GM21528 (cell line): ENCODE results near the gene MAPK4.
"Not testable (repeated sequence)": the region's sequence is repeated elsewhere in the genome, so short reads cannot be mapped to it uniquely, and the experiment has no call there.

Experiments used
- ATAC-seq: cut with Tn5 transposase; IDR thresholded peaks from one replicate; pipeline ENCODE4 v1.9.1; 2021; ENCODE audit warnings: mild to moderate bottlenecking, moderate library complexity; ENCODE audit not compliant: unreplicated experiment, low FRiP score

Gene MAPK4

GRCh38 chr18:50745945-50746344 lies 186.1 kb downstream of the MAPK4 start:
- ATAC-seq: no peak

- ATAC-seq: no peak
Observed at GRCh38 chr18:50747849-50748242, 188.0 kb downstream of the MAPK4 start.

- ATAC-seq: no peak
Observed at GRCh38 chr18:50748243-50749229, 188.6 kb downstream of the MAPK4 start.

- no peak for ATAC-seq
Observed at GRCh38 chr18:50749421-50749820, 189.5 kb downstream of the MAPK4 start.

- no peak for ATAC-seq
Observed at GRCh38 chr18:50749945-50750344, 190.1 kb downstream of the MAPK4 start.

- no peak for ATAC-seq
Observed at GRCh38 chr18:50750546-50750945, 190.7 kb downstream of the MAPK4 start.

GRCh38 chr18:50751490-50751889 lies 191.6 kb downstream of the MAPK4 start:
- ATAC-seq: no peak

- ATAC-seq: no peak
Observed at GRCh38 chr18:50751947-50752346, 192.1 kb downstream of the MAPK4 start.

GRCh38 chr18:50753311-50753710 lies 193.4 kb downstream of the MAPK4 start:
- ATAC-seq: no peak

- no peak for ATAC-seq
Observed at GRCh38 chr18:50754297-50754696, 194.4 kb downstream of the MAPK4 start.

GRCh38 chr18:50757358-50757757 lies 197.5 kb downstream of the MAPK4 start:
- ATAC-seq: no peak

- no peak for ATAC-seq
Observed at GRCh38 chr18:50769463-50769862, 209.6 kb downstream of the MAPK4 start.

GRCh38 chr18:50775207-50775606 lies 215.3 kb downstream of the MAPK4 start:
- ATAC-seq: no peak

GRCh38 chr18:50775726-50776125 lies 215.8 kb downstream of the MAPK4 start:
- no peak for ATAC-seq

GRCh38 chr18:50776383-50776782 lies 216.5 kb downstream of the MAPK4 start:
- no peak for ATAC-seq

- not testable (repeated sequence) for ATAC-seq
Observed at GRCh38 chr18:50779021-50779420, 219.1 kb downstream of the MAPK4 start.
